HFF-Myc (cell line): ENCODE results near the gene ZBED4.

Experiments used
- DNase-seq: peaks from one replicate; pipeline ENCODE4 v3.0.0-alpha.2; 2011; ENCODE audit warnings: low read depth; ENCODE audit errors: extremely low read depth
- H3K4me3 ChIP-seq: replicated peaks from 2 replicates; pipeline ENCODE4 v1.5.1; 2011; ENCODE audit warnings: low read depth, mild to moderate bottlenecking, control low read depth, low read length
- TF ChIP-seq, protein P1 (sequence below): IDR thresholded peaks from 2 replicates; pipeline ENCODE4 v1.5.1; 2012; ENCODE audit warnings: mild to moderate bottlenecking, low read depth, low read length, control low read depth; ENCODE audit errors: missing control alignments

ZBED4 gene

DNA sequence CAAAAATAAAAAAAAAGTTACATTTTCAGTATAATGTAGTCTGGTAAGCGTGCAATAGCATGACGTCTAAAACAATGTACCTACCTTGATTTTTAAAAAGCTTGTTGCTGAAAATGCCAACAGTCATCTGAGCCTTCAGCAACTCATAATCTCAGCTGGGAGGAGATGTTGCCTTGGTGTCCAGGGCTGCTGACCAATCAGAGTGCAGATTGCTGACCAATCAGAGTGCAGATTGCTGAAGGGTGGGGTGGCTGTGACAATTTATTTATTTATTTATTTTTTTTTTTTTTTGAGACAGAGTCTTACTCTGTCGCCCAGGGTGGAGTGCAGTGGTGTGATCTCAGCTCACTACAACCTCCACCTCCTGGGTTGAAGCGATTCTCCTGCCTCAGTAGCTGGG, 17.8 kb downstream of the ZBED4 start:
- no peak overlapping the region for H3K4me3 ChIP-seq
- TF ChIP-seq, protein P1, sequence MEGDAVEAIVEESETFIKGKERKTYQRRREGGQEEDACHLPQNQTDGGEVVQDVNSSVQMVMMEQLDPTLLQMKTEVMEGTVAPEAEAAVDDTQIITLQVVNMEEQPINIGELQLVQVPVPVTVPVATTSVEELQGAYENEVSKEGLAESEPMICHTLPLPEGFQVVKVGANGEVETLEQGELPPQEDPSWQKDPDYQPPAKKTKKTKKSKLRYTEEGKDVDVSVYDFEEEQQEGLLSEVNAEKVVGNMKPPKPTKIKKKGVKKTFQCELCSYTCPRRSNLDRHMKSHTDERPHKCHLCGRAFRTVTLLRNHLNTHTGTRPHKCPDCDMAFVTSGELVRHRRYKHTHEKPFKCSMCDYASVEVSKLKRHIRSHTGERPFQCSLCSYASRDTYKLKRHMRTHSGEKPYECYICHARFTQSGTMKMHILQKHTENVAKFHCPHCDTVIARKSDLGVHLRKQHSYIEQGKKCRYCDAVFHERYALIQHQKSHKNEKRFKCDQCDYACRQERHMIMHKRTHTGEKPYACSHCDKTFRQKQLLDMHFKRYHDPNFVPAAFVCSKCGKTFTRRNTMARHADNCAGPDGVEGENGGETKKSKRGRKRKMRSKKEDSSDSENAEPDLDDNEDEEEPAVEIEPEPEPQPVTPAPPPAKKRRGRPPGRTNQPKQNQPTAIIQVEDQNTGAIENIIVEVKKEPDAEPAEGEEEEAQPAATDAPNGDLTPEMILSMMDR: no peak
- DNase-seq: no peak

DNA sequence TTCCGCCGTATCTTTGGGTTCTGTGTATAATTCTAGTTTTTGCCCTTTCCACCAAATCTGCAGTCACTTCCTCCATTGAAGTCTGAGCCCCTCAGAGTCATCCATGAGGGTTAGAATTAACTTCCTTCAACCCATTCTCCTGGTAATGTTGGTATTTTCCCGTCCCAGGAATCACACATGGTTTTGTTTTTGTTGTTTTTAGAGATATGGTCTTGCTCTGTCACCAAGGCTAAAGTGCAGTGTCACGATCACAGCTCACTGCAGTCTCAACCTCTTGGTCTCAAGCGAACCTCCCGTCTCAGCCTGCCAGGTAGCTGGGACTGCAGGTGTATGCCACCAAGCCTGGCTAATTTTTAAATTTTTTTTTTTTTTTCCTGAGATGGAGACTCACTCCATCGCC, 18.7 kb downstream of the ZBED4 start:
- TF ChIP-seq, protein P1: no peak
- DNase-seq: no peak
- no peak overlapping the region for H3K4me3 ChIP-seq

DNA sequence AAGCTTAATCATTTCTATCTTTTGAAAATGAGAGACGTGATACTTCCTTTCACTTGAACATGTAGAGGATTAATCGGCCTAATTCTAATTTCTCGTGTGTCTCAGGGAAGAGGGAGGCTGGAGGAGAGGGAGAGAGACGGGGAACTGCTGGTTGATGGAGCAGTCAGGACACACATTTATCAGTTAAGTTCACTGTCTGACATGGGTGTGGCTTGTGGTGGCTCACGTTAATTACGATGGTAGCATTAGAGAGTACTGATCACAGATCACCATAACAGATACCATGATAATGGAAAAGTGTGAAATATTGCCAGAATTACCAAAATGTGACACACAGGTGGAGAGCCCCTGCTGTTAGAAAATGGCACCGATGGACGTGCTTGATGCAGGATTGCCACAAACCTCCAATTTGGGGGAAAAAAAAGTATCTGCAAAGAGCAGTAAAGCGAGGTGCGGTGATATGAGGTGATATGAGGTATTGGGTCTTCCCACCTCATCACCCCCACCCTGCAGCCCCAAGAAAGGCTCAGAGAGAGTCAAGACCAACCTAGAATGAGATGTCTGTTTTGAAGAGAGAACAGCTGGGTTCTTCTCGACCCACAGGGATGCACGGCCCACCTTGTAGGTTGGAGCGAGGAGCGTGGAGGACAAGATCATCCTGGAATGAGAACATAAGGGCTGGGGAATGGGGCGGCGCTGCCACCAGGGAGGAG, 19.7 kb downstream of the ZBED4 start:
- DNase-seq: no peak
- TF ChIP-seq, protein P1: no peak
- no peak overlapping the region for H3K4me3 ChIP-seq

DNA sequence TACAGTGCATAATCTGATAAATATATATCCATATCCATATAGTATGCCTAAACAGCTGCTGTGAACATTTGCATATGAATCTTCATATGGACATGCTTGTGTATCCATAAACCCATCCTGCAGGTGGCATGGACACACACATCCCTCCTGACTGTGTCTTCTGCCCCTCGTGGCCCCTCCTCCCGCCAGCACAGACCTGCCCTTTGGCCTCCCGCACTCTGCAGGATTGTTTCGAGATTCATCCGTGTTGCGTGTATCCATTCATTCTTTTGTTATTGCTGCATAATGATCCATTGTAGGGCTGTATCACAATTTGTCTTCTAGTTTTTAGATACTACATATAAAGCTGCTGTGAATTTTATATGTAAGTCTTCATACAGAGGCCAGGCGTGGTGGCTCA, 24.0 kb downstream of the ZBED4 start:
- TF ChIP-seq, protein P1: no peak
- no peak overlapping the region for H3K4me3 ChIP-seq

DNA sequence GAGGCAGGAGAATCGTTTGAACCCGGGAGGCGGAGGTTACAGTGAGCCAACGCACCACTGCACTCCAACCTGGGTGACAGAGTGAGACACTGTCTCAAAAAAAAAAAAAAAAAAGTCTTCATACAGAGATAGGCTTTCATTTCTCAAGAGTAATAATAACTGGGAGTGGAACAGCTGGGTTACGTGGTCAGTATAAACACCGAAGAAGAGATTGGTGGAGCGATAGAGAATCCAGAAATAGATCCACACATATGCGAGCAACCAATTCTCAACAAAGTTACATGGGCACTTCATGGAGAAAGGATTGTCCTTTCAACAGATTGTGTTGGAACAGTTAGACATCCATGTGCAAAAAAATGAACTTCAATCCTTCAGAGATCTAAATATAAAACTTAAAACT, 24.6 kb downstream of the ZBED4 start:
- no peak overlapping the region for H3K4me3 ChIP-seq
- TF ChIP-seq, protein P1: no peak

More for the DNA sequence above, 24.0 kb downstream of the ZBED4 start:
- DNase-seq: no peak

DNA sequence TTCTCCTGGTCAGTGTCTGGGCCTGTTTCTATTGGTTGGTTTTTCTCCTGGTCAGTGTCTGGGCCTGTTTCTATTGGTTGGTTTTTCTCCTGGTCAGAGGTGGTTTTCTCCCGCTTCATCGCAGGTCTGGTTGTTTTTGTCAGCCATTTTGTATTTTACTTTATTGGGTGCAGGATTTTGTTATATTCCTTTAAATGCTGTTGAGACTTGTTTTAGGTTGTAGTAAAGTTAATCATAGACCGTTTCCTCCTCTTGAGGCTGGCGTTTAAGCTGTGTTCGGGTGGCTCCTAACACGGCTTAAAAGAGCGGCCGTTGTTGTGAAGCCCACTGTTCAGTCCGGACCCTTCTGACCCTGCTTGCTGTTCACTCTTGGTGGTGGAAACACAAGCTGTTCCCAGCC, 26.2 kb downstream of the ZBED4 start:
- TF ChIP-seq, protein P1: no peak
- no peak for DNase-seq
- H3K4me3 ChIP-seq: no peak overlapping the region

More for the DNA sequence above, 24.6 kb downstream of the ZBED4 start:
- DNase-seq: no peak

DNA sequence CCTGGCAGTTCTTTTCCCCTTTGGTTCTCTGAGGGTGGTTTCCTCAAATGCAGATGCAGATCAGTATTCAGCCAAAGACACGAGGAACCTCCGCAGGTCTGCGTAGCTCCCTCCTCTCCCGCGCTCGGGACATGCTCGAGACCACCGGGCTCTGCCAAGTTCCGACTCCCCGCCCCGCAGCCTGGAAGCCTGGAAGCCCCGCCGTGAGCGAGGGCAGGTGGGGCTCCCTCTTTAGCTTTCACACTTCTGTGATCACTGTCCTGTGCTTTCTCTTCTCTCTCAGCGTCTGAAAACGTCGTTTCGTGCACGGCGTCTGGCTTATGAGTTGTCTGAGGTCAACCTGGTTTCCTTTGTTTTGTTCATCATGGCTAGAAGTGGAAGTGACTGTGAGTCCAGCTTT, 26.6 kb downstream of the ZBED4 start:
- H3K4me3 ChIP-seq: no peak overlapping the region
- DNase-seq: no peak
- TF ChIP-seq, protein P1: no peak
